HG02588 (cell line): ENCODE data around the gene LASP1NB.

ENCODE experiments used
- ATAC-seq: cut with Tn5 transposase; IDR thresholded peaks from one replicate; pipeline ENCODE4 v1.9.1; 2021; ENCODE audit warnings: mild to moderate bottlenecking, moderate library complexity; ENCODE audit not compliant: unreplicated experiment

LASP1NB gene

DNA sequence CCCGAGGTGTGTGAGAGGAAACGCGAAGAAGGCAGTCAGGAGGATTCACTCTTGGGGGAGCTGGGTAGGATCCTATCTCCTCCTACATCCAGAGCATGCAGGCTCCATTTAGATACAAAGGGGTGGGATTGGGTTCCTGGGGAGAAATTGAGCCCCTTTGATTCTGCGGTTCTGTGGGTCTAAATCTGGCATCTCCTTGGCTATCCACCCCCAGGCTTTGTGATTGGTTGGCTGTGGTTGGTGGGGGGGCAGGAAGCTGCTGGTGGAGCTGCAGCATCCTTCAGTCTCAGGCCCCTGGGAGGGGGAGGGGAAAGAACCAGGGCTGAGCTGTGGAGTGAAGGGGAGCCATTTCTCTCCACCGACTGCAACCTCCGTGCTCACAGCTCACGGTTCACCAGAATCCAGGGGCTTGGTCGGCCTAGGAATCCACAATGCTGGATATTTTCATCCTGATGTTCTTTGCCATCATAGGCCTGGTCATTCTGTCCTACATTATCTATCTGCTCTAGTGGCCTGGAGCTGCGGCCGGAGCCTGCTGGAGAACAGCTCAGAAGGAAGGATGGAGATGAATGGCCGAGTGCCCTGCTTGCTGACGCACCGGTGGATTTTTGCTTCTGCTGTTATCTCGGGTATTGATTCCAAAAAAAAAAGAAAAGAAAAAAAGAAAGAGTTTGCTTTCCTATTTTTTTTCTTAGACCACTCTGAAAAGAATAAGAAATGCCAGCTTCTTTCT lies at the start of gene LASP1NB:
Gene LASP1NB, plus strand, starts transcription at position 352 of the 733 bp plus-strand sequence.
- ATAC-seq: no peak

DNA sequence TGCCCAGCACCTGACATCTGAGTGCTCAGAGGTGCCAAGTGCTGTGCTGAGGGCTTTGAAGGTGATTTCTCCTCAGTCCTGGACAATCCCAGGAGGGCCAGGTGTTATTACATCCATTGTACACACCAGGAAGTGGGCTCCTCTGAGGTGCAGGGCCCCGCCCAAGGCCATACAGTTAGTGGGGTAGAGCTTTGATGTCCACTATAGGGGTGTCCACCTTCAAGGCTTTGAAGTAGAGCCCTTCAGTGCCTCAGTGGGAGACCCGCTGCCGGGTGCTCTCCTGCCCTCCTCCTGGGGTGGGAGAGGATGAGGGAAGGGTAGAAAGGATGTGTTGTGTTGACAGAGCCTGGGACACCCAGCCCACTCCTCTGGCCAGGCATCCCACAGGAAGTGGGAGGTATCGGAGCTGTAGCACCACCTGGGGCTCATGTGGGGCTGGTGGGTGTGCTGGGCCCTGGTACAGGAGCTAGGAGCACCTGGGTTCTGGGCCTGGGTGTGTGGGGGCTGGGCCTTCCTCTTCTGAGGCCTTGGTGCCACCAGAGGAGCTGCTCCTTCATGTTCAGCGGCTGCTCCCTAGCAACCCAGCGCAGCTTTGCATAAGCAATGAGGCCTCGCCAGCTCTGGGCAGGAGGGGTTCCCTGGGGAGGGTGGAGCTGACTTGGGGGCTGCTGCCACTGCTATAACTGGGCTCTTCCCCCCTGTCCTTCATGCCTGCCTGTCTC lies 48.1 kb upstream of the LASP1NB start:
- ATAC-seq: no peak

DNA sequence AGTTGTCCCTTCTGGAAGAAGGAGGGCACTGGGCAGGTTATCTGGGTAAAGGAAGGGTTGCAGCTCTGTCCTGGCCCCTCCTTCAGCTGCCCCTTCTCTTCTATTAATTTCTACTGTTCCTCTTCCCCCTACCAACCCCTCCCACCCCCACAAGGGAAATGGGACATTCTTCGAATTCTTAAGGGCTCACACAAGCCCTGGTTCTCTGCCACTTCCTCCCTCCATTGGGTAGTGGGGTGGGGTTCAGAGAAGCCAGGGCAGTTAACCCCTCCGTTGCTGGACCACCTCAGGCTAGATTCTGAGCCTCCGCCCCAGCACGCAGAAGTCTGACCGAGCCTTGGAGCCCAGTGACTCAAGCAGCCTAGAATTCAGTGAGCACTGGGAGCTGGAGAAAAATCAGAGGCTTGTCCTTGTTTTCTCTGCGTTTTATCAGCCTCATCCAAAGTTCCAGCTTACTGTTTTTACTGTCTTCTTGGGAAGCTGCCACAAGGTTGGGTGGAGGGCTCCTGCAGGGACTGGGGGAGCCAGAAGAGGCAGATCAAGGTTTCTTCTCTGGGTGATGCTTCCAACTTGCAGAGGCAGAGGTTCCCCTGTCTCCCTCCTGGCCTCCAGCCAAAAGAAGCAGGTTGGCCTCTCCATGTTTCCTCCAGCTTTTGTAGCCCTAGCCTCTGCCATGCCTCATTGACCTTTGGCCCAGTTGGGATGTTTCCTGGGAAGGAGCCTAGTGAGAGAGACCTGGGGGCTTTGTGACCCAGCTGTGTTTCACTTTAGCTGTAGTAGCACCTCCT lies 45.3 kb upstream of the LASP1NB start:
- ATAC-seq: no peak

DNA sequence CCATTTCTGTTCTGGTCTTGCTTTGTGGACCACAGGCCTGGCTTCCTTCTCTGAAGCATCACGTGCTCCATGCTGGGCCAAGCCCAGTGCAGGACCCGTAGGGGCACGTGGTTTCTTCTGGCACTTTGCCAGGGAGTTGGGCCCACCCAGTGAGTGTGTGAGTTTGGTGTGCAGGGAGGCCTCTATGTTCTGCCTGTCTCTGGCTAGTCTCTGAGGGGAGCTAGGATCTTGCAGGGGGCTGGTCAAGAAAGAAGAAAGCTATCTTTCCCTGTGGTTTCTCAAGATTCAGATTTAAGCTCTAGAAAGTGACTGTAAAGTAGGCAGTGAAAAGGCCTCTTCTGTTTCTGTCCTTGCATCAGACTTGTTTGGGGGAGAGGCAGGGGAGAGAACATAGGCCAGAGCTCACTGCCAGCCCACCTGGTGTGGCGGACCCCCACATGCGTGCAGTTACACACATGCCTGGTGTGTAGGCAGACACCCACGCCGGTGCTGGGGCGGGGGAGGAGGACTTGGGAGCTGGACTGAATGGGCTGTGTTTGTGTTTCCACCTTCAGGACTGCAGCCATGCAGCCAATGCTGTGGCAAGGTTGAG lies 43.7 kb upstream of the LASP1NB start:
- ATAC-seq: no peak

DNA sequence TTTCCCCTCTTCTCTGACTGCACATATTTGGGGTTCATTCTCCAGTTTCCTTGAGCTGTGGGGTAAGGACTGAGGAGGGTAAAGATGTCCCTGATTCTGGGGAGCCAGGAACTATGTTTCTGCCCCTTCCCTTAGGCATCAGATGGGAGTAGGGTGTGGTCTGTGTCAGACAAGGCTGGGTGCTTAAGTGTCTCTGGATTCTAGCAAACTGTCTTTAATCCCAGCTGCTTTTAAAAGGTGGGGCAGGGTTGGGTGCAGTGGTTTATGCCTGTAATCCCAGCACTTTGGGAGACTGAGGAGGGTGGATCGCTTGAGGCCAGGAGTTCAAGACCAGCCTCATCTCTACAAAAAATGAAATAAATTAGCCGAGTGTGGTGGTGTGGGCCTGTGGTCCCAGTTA lies 42.5 kb upstream of the LASP1NB start:
- ATAC-seq: no peak

DNA sequence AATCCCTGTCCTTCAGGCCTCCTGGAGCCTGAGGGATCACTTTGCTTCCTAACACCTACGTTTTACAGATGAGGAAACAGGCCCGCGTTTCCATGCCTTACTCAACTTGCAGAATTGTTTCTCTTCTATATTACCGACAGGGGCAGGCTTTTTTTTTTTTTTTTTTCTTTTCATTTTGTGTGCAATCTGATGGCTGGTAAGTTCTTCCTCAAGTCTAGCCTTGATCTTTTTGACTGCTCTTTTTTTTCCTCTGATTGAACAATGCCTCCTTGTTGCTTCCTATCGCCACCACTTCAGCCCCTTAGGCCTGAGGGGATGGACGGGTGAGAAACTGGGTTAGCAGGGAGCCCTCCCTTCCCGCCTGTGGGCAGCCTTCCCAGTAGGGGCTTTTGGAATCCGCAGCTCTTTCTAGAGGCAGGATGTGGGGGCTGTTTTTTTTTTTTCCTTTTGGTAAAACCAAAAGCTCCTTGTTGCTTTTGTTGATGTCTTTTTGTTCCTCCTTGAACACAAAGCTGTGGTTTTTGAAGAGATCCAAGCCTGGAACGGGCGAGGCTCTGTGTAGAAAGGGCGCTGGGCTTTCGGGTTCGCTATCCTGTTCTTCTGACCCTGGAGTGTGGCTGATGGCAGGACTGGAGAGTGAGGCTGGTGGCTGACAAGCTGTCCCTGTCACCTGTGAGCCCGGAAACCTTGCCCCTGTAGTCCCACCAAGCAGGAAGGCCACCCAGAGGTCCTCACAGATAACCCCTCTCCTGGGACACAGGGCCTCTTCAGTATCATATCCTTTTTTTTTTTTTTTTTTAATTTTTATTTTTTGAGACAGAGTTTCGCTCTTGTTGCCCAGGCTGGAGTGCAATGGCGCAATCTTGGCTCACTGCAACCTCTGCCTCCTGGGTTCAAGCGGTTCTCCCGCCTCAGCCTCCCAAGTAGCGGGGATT lies 41.6 kb upstream of the LASP1NB start:
- no peak for ATAC-seq

DNA sequence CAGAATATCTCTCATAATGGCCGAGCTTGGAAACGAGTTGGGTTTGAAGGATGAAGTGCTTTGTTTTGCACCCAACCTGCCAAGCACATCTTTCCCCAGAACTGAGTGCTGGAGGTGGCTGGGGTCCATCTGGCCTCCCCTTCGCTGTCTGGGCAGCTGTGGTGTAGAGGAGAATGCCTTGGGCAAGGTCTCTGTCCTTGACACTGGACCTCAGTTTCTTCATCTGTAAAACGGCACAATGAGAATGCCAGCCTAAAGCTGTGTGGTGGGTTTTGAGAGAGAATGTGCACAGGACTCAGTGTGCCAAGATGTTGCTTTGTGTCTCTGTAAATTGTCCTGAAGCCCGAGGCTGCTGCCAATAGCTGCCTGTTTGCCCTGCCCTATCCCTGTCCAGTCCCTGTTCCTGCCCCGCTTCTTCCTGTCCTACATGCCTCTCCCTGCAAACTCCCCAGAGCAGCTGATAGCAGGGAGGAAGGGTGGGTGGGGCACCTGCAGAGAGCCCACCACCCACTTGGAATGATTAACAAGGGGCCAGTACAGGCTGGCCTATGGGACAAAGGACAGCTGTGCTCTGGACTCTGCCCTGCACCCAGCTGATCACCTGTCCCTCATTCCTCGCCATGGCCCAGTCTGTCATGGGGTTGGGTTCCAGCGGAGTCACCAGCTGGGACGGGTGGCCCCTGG lies 40.2 kb upstream of the LASP1NB start:
- no peak for ATAC-seq

DNA sequence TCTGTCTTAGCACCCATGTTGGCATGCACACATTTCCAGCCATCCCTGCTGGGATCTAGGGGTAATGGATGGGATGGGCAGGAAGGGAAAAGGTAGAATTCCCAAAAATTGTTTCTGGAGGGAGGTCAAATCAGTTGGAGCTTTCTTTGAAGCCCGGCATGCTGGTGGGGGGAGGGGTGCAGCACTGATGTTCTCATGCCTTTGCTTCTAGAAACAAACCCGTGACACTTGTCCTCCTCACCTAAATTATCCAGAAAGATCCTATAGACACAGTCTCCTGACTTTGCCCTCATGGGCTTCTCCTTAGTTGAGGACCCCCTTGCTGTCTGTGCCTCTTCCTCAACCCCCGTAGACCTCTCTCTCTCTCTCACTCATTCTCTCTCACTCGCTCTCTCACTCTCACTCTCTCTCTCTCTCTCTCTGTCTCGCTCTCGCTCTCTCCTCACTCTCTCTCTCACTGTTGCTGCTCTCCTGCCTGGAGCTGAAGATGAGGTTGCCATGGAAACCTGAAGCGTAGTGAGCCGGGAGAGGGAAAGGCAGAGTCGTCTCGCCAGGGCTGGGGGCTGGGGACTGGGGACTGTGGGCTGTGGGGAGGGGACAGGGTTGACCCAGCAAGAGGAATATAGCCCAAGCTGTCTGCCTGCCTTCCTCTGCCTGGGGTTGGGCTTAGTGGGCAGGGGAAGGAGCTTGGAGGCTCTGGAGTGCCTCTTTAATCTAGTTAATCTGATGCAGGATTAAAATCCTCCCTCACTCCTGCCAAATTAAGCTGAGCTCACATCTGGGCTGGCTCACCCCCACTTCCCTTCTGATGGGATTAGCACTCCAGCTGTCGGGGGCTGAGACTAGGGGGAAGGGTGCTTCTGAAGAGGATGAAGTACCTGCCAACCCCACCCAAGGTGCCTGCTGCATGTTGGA lies 39.4 kb upstream of the LASP1NB start:
- no peak for ATAC-seq

DNA sequence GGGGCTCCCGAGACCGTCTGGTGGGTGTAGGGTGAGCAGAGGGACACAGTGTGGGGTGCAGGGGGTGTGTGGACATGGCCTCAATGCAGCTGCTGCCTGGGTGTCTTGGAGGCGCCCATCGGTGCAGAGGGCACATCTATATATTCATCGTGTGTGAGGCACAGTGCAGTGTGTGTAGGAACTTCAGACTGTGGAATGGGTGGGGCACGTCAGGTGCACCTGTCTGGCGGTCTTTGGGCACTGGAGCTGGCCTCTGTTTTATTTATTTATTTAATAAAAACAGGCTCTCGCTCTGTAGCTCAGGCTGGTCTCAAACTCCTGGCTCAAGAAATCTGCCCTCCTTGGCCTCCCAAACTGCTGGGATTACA lies 38.8 kb upstream of the LASP1NB start:
- ATAC-seq: no peak

DNA sequence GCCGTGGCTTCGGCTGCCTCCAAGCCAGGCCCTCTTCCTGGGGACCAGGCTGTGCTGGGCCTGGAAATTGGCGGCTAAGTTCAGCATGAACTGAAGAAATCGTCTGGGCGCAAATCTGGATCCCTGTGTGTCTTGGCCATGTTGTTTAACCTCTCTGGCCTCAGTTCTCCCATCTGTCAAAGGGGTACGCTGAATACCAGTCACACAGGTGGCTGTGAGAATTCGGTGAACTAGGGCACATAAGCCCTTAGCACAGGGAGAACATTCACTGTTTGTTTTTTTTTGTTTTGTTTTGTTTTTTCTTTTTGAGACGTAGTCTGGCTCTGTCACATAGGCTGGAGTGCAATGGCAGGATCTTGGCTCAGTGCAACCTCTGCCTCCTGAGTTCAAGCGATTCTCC lies 36.6 kb upstream of the LASP1NB start:
- no peak for ATAC-seq

DNA sequence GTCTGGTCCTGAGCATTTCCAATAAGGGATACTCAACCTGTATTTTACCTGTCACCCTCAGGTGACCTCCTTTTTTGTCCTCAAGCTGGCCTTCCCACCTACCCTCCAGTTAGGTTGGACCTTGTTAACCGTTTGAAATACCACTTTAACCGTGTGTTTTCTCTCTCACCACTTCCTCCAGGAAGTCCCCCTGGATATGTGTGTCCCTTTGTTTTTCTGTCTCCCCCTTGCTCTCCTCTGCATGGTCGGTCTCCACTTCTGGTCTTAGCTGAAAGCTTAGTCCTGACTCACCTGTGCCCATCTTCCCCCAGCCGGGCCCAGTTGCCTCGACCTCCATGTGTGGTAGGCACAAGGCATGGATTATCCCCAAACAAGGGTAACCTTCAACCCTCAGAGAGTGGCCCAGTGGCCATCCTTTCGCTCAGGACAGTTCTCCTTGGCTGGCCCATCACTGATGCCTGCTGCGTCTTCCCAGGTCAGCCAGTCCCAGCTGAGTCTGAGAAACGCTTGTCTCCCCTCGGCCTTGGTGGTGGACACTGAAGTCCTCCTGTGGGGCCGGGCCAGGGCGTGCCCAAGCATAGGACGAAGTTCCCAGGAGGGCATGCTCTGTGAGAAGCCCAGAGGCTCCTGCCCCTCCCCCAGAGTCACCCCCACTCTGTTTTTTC lies 35.5 kb upstream of the LASP1NB start:
- no peak for ATAC-seq

DNA sequence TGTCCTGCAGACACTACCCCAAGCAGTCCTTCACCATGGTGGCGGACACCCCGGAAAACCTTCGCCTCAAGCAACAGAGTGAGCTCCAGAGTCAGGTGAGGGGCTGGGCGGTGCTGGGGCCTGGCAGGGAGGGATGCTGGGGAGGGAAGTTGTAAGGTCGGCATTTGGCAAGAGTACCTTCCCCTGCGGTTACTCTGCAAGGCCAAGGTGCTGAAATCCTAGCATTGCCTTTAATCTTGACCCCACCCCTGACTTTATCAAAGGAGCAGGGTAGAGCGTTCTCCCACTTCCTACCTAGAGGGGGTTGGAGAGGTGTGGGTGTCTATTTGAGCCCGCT lies 35.0 kb upstream of the LASP1NB start:
- ATAC-seq: no peak

DNA sequence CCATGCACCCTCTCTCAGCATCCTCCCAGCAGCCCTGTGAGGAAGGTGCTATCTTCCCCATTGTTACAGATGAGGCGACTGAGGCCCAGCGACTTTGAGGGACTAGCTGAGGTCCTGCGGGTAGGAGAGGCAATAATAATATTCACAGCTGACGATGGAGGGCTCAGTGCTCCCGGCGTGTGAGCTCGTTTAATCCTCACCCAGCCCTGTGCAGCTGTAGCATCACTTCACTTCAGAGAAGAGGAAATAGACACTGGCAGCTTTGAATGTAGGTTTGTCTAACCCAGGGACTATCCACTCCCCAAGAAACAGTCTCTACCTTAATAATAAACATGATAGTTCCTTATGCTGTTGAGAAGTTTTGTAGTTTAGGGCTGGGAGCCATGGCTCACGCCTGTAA lies 34.0 kb upstream of the LASP1NB start:
- no peak for ATAC-seq

DNA sequence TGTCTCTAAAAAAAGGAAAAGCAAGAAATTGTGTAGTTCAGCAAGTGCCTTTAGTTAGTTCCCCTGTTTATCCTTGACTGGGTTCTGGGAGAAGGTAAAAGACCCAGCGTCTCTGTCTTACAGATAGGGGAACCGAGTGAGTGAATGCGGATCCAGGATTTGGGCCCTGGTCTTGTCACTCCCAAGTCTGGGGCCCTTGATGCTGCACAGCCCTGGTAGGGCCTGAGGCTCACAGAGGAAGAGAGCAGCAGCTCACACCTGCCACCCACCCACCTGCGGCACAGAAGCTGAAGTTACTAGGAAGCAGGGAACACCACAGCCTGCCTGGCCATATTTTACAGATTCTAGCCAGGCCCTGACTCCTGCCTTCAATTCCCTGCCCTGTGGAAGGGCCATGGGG lies 33.3 kb upstream of the LASP1NB start:
- no peak for ATAC-seq

DNA sequence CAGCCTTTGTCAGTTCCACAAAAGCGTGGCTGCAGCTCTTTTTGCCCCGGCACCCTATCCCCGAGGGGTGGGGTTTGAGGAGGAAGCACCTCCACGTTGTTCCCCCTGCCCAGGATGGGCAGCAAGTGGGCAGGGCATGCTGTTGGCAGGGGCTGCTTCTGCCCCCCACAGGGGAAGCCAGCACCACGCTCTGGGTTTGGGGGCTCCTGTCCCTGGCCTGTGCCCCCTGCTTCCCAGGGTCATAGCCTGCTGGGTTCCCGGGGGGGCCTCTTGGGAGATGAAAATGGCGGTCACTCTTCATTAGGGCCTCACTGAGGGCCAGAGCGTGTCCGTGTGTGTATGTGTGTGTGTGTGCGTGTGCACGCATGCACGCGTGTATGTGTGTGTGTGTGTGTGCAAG lies 32.8 kb upstream of the LASP1NB start:
- ATAC-seq: no peak

DNA sequence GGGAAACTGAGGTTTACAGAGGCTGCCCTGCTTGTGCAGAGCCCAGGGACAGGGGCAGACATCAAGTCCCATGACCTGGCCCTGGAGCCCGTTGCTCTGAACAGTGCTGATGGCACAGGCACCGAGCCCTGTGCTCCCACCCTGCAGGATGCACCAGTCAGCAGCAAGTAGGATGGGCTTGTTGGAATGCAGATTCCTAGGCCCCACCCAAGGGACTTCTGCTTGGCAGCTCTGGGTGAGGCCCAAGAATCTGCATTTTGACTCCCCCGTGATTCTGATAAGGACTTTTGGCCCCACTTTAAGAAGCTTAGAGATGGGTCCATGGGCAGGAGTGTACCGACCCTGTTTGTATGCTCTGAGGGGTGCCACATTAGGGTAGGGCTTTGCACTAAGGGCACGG lies 32.3 kb upstream of the LASP1NB start:
- ATAC-seq: no peak

DNA sequence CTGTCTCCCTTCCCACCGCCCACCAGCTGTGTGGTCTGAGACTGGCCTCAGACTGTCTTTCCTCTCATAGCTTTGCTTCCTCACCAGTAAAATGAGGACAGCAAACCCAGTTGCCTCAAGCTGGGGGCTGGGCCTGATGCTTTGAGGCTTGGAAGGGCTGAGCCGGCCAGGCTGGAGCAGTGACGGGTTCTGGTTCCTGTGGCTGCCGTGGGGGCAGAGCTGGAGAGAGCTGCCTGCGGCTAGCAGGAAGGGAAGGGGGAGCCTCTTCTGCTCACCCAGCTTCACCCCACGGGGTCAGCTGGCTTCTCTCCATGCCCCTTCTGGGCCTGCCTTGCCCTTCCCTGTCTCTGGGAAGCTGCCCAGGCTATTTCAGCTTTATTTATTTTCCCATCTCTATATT lies 31.8 kb upstream of the LASP1NB start:
- no peak for ATAC-seq

DNA sequence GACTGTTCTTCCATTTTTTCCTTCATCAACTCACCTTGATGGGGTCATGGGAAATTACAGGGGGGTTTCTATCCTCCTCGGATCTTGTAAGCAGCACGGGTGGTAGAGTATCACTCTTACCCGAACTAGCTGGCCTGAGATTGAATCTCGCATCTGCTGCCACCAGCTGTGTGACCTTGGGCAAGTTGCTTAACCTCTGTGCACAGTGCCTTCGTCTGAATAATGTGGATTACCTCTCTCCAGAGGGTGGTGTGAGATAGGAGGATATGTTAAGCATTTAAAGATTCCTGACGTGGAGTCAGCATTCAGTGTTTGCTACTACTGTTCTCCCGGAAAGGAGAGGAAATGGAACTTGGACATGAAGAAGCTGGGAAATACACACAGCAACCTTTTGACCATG lies 31.1 kb upstream of the LASP1NB start:
- ATAC-seq: no peak
